Hematopoietic multipotent progenitor cell treated with erythropoietin and hydrocortisone succinate and interleukin-3 and kit ligand, for 6 days (in vitro differentiated cells): ENCODE data around the gene DCLK1.
A peak's percentile ranks its signal among the peaks of the same experiment; 100 is the strongest.

Source experiments
- DNase-seq: peaks from one replicate; pipeline ENCODE4 v3.0.0-alpha.2; 2015

Gene DCLK1

DNA sequence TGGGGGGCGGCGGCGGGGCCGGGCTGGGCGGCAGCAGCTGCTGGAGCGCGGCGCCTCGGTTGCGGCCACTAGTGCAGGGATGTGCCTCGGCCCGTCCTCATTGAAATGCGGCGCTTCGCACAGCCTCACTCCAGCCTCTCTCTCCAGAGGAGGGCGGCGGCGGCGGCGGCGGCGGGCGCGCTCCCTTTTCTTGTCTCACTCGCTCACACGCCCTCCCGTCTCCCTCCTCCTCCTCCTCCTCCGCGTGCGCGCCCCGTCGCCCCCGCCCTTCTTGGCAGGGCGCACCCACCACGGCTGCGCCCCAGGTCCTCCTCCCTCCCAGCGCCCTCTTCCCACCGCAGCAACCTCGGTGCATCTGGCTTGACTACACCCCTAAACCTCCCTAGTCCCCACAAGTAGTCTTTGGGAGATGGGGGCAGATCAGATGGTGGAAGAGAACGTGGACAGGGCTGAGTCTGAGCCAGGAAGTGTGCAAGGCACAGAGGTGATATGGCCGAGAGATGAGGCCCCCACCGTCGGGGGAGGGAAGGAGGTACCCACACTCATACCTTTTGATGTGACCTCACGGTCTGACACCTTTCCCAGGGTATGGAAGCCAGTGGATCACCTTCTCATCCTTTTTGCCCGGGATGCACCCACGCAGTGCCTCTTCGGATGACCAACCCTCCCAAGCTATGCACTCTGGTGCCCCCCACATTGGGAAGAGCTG is at the start of gene DCLK1:
DCLK1 (minus strand) TSS at position 161 of the 709 bp plus-strand sequence.
- peak; percentile 36 for DNase-seq

DNA sequence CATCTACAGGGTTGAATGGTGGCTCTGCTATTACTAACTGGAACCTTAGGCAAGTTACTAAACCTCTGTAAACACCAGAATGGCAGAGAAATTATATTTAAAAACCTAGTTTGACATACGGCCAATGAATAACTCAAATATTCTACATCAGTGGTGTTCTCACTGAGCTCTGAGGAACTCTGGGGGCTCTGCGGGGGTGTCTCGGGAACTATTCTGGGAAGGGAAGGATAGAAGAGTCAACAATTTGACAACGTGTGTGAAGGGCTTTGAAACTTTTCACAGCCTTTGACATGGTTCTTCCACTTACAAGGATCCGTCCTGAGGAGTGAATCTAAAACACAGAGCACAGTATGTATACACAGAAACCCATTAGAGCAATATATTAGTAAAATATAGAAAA is 44.4 kb upstream of the DCLK1 start:
- DNase-seq: no peak

DNA sequence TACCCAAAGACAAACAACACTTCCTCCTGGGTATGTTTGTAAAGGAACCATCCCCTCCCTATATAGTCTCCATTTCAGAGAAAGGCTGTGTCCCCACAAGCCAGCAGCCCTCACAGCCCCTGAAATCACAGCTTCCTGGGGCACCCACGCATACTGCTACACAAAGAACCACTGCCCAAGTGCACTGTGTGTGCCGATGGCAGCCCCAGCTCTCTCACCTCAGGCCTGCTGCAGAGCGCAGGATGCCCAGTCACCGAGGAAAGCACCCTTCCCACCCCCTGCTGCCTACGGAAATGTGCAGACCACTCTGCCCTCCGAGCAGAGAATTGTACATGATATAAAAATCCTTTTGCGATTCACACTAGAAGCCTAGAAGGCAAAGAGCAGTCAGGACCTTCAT is 43.7 kb upstream of the DCLK1 start:
- no peak for DNase-seq

DNA sequence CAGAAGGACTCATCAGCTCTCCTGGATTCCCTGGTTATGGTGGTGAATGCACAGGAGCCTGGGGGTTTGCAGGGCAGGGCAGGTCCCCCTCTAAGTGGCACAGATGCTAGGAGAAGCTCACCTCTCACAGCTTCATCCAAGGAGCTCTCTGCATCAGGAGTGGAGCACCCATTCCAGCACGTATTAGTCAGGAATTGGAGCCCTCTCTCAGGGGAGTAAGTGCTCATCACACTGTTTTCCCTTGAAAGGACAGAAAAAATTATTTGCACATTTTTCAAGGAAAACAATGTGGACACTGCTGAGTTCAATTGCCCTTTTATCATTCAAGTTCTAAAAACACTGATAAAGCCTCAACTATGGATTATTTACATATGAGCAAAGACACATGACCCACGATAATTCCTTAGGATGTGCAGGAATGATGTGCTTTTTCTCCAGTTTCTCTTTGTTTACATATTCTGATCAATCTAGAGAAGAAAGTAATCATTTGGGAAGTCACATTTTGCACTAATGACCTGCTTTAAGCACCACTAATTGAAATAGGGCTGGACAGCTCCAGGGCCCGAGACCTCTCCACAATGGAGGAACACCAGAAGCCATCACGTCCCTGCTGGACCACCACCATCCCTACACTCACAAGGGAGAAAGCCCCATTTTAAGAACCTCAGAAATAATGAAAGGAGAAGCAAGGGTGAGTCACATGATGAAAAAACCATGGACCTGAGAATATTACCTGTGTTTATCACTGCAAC is 42.6 kb upstream of the DCLK1 start:
- DNase-seq: no peak

DNA sequence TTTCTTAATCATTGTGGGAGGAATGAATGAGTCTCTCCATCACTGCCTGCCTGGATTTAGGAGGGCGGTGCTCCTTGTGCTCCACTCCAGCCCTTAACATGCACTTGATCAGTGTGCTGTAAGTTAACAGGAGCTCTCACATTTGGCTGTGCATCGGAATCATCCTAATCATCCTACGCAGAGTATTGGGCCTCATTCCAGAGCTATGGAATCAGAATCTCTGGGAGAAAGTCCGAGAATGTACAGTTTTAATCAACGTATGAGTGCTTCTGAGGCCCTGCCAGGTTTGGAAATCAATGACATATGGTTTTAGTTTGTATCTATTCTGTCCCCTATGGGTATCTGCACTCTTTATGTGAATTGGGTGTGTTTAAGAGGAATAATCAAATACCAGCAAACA is 34.9 kb upstream of the DCLK1 start:
- DNase-seq: no peak

DNA sequence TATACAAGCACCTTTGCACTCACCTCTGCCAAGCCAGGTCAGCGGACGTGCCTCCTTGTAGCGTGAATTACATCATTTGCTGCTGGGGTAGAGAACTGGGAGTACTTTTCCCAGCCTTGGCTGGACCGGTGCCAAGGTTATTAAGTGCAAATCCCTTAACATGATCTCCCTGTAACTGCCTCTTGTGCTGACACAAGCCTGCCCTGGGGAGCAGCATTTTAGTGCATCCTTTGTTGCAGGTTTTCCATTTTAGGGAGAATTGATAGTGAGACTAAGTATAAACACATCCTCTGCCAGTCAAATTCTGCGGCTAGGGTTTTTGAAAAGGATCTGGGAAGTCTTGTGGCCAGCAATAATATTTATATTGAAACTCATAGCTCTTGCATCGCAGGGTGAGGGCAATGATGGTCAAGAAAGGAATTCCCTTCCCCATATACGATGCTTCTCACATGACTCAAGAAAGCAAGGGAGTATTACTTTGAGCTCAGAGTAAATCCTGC is 32.7 kb upstream of the DCLK1 start:
- DNase-seq: no peak

DNA sequence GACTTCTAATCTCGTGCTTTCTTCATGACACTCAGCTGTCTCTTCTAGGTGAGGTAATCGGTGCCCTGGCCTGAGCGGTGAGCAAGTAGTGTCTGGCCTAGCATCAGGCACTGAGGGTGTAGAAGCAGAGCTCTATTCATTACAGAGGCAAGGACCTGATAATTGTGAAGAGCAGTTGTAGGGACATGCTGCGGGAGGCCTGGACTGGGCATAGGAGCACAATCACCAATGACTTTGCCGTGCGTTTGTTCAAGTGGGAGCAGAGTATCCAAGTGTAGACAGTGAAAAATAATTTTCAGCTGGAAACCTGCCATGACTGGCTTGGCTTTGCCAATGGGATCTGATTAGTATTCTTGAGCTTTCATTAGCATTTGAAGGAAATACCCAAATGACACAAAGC is 32.1 kb upstream of the DCLK1 start:
- no peak for DNase-seq

DNA sequence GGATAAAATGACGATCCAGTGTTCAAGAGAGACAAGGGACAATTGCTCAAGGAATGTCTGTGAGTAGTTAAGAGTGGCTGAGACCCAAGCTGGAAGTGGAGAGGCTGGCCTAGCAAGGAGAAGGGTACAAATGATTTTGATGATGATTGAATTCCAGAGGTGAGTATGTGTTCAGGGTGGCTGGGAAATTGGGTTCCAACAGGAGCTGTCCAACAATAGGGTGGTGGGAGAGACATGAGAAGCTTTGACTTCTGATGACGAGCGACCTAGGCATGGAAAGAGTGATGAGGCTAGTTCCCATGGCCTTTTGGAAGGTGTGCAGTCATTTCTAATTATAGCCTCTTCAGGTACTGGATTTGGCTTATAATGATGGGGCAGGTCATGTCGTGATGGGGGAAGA is 29.1 kb upstream of the DCLK1 start:
- no peak for DNase-seq

DNA sequence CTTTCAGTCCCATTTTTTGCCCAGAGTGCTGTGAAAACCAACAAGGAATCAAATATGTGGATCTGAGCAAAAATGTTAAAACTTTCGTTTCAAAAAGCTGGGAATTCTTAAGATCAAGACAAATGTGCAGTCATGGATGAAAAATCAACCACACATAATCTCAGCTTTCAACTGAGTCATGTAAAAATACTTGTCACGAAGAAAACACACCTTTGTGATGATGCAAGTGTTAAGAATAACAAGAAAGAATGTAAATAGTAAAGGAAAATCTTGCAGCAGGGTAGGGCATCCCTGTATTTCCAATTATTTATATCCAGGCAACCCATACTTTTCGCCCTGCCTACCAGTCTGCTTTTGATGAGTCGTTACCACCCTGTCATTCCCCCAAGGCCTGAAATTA is 27.4 kb upstream of the DCLK1 start:
- DNase-seq: no peak

DNA sequence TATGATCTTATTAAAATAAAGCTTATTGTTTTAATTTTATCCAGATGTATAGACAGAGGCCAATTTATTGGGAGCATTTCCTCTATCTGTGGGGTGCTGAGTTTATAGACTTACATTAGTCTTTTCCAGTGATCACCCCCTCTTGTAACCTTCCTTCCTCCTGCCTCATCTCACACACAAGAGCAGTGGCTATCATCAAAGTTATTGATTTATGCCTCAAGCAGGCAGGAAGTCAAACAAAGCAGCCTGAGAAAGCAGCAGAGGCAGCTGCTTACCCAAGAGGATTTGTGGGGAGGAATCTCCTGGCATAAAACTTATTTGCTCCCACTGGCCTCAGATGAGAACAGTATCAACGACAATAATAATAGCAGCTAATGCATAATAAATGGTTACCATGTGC is 26.3 kb upstream of the DCLK1 start:
- no peak for DNase-seq

DNA sequence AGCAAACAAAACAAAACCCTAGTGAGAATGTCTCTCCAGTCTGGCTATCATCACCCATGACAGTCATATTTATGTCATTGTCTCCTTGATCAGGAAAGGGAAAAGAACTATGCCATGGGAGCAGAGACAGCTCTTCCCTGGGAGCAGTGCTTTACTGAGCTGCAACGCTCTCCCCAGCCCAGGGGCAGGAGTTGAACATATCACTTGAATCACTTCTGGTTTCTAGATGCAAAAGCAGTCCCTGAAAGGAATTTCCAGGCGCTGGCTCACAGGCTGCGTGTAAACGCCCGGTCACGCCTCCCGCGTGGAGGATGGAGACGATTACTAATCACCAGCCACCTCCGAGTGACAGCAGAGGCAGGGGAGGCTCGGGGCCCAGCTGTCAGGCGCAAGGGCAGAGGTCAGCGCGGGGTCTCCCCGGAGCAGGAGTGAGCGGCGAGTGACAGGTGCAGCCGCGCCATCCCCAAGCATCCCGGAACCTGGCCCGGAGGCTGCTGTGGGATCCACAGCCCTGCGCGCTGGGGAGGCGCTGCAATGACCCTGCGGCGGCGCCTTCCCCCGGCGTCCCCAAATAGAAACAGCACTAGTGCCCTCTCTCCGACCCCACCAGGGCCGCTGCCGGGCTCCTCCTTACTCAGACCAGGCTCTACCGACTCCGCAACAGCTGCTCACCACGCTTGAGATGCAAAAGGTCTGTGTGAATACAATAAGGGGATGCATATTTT is 23.5 kb upstream of the DCLK1 start:
- no peak for DNase-seq

DNA sequence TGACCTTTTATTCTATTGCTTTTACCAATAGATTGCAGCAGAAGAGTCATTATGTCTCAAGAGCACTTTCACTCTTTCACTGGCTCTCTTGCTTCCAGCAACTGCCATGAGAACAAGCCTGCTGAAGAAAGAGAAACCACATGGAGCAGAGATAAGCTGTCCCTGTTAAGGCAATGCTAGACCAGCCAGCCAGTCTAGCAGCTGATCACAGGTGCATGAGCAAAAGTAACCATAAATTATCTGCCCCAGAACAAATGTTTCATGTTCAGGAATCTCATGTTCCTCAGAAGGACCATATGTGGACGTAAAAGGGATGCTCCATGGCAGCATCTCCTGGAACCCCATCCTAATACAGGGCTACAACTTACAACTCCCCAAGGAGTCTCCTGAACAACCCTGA is 20.4 kb upstream of the DCLK1 start:
- no peak for DNase-seq

DNA sequence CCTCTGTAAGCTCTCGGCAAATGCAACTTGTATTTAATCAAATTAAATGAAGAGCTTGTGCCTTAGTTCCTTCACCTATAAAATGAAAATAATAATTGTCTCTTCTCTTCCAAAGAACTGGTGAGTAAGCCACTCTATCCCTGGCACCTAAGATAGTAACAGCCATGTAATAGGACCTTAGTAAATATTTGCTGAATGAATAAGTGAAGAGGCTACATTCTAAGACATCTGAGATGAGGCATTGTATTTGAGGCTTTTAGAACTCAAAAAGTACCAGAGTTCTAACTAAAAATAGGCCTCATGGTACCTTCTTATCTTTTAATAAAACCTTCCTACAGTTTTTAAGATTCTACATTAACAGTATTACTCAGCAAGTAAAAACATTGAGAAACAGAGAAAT is 17.3 kb upstream of the DCLK1 start:
- no peak for DNase-seq

DNA sequence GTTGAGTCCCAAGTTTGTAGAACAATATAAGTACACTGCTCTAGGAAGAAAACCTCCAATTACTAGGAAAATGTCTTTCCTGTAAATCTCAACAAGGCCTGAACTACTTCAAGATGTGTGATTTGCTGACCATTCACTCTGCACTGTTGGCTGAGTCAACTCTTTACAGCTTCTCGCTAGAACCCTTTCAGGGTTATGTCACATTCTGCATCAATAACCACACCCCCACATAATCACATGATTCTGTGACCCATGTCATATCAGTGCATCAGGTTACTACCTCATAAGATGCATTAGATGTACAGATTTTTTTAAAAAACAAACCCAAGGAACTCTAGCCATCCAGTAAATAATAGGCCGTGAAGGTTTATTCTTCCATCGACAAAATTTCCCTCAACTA is 16.1 kb upstream of the DCLK1 start:
- no peak for DNase-seq

DNA sequence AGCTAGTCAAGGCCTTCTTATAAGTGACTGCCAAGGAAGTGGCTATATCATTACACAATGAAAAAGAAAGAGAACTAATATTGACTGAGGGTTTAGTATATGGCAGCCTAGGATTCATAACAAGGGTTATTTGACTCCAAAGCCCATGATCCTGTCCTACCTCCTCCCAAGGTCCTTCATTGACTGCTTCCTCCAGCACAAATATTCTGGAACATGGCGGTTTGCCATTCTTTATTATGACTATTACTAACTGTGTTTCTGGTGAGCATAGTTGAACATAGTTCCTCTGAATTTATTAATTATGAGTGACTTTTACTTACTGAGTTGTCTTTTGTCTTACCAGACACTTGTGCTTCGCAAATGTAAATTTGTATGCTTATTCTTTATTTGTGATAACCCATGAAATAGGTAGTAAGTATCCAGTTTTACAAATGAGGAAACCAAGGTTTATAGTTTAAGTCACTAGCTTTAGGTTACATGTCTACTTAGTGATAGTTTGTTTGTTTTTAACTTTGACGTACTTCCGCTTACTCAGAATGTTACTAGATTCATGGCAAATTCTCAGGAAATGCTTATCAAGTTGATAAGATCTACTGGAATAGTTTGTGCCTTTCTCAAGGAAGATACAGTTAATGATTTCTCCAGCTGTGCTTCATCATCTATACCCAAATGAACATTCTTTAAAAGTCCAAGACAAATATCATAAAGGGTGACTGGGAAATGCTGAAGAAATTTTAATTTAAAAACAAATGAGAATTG is 15.5 kb upstream of the DCLK1 start:
- DNase-seq: no peak

DNA sequence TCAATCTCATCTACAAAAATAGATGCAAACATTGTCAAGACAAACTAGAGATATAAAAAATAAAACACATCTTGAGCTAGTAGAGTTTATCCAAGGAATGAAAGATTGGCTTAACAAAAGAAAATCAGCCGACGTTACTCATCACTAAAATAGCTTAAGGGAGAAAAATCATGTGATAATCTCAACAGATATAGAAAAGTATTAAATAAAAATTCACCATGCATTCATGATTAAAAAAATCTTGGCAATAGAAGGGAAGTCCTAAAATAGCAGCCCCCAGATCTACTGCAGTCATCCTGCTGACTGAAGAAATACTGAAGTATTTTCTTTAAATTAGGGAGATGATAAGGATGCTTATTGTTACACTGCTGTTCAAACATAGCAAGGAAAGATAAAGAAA is 12.6 kb upstream of the DCLK1 start:
- no peak for DNase-seq

DNA sequence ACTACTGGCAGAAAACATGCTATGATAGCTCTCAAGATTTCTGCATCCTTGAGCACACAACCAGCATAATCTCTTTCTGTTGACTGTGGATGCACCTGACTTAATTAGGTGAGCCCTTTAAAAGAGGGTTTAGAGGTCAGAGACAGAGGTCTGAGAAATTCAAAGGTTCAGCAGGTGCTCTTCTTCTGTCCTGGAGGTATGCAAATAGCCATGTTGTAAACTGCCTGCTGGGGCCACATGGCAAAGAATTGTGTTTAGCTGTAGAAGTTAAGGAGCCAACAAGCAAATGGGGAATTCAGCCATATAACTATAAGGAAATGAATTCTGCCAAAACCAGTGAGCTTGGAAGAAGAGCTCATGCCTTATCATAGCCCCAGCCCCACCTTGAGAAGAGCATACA is 11.6 kb upstream of the DCLK1 start:
- DNase-seq: no peak

DNA sequence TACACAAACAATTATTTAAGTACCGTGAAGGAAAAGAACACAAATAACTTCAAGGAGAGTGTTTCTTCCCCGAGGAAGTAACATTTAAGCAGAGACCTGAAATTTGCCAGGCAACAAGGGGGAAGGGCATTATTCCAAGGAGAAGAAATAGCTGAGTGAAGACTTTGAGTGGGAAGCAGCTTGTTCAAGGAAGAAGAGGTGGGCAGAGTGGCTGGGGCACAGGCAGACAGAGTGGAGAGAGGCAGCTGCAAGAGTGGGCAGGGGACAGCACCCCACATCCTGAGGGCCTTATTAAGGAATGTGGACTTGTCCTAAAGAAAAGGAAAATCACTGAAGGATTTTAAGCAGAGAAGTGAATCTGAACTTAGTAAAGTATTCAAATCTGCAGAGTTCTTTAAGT is 4.7 kb upstream of the DCLK1 start:
- DNase-seq: no peak

DNA sequence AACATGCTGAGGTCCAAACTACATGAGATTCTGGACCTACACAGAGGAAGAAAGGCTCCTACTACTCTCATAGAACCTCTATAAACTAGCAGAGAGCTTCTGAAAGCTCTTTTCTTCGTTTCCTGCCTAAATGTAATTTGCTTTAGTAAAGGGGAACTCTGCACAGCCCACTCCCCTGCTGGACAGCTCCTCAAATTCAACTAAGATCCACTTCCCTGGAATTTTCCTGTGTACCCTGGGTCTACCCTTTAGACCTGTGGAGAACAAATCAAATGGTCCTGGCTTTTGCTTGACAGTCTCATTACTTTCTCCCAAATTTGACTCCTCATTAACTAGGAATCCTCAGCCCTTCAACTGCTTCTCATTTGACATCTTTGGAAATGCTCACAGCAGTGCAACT is 3.5 kb upstream of the DCLK1 start:
- DNase-seq: no peak

DNA sequence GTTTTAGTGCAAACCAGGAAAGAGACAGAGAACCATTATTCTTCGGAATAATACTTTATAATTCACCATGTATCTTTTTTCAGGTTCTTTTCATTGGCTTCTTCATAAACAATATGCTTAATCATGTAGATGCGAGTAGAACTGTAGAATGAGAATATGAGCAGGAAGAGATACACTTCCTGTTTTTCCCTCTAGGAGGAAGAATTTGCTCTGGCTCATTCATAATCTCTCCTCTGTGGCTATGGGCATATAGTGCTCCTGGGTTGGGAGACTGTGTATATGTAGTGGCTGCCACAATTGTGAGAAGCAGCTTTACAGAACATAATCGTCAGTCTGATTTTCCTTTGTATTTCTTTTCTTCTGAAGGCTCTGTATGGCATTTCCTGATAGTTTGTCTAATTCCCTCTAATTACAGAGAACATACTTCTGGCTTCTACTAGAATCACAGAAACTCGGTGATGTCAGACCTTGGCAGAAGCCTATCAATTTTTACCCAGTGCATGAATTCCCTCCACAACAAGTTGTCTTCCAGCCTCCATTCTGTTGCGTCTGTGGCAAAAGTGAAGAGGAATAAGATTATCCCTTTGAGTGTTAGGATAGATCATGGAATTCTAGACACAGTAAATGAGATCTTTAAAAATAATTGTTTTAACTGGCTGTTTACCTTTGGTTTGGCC is 2.9 kb upstream of the DCLK1 start:
- DNase-seq: no peak

DNA sequence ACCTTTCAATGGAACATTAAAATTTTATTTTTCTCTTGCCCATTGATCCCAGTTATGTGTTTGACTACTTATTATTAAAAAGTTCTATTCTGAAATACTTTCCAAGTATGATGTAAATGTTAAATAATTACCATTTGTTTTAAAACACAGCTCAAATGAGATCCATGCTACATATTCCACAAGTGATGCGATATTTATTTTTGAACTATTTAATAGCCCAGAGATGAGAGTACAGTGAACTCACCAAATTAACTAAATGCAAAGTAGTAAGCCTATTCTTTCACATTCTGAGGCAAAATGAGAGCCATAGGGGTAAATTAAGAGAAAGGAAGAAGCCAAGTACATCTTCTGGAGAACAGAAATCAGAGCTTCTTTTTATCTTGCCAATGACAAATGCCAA is 1.2 kb upstream of the DCLK1 start:
- no peak for DNase-seq

DNA sequence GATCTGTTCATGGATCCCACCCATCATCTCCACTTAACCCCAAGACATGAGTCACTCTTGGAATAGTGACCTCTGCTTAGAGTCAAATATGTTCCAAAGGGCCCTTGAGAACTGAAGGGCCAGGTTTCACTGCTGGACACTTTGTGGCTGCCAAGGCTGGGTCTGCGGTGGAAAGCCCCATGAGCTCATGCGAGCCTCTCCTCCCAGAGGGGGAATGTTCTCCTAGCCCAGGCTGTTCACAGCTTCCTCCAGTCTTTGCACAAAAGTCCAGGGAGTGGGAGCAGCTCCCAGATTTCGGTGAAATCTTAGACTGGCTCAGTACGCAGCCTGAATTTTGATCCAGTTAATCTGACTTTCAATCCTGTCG is 732 bp upstream of the DCLK1 start:
- DNase-seq: no peak
